Measurements from ENCODE around the gene BDP1. TPM values are rescaled to one million over a fixed set of nuclear protein-coding genes. Genes with fewer than 3 reads are reported as not detected.

BDP1 gene
- total RNA-seq, 6 donors from 2014 or later, result 22.2 to 75.4 (median 31.1) TPM

DNA sequence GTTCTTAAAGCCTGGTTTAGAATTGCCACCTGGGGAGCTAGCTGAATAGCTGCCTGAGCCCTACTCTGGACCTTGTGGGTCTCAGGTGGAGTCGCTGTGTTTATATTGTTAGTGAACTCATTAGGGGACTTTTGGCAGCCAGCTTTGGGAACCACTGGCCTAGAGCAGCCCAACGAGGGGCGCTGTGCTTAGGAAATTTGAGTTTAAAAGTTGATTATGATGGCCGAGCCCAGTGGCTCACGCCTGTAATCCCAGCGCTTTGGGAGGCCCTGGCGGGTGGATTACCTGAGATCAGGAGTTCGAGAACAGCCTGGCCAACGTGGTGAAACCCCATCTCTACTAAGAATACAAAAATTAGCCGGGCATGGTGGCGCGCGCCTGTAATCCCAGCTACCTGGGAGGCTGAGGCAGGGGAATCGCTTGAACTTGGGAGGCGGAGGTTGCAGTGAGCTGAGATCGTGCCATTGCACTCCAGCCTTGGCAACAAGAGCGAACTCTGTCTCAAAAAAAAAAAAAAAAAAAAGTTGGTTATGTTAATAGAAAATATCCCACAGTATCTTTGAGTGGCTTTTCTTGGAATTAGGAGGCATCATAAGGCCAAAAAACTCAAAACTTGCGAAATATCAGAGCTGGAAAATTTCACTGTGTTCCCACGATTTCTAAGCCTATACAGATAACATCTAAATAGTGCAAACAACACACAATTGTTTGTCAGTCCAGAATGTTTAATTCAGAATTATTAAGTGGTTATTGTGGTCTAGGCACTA is 132.5 kb downstream of the BDP1 start:
- H3K4me1 ChIP-seq, result peaks cover 16 to 38% (median 17%) of the 10 kb centered on the region in 4 donors
- H3K9me3 ChIP-seq, result no peaks in the 10 kb centered on the region
- ATAC-seq (ENCODE audit: low FRiP score in 2 of 2), result no peak
- H3K27ac ChIP-seq, result peak overlapping the region; percentile 76 to 90 (median 86)
- H3K36me3 ChIP-seq, result no peaks in the 10 kb centered on the region
- DNase-seq, result no peak
- WGBS, 2 donors, result 72 to 77% methylated on average over 19 of the region's 19 CpGs
- no peaks in the 10 kb centered on the region for H3K27me3 ChIP-seq
- peak overlapping the region; percentile 40 to 91 (median 68) for H3K4me3 ChIP-seq
- no peak for TF ChIP-seq CTCF (IDR thresholded peaks at IDR 0.05)
- no peak for TF ChIP-seq POLR2A (IDR thresholded peaks at IDR 0.05)
- TF ChIP-seq POLR2AphosphoS5 (IDR thresholded peaks at IDR 0.05), result no peak
- TF ChIP-seq EP300 (IDR thresholded peaks at IDR 0.05), result no peak

- TF ChIP-seq EP300 (IDR thresholded peaks at IDR 0.05) (no peak), CTCF (IDR thresholded peaks at IDR 0.05) (no peak), POLR2A (IDR thresholded peaks at IDR 0.05) (no peak), POLR2AphosphoS5 (IDR thresholded peaks at IDR 0.05) (no peak)
Measured at GRCh38 chr5:71588533-71588885, 133.1 kb downstream of the BDP1 start.

GRCh38 chr5:71589903-71590302 is 134.5 kb downstream of the BDP1 start:
- Histone ChIP-seq H3K4me3 (no peak overlapping the region), H3K9me3 (no peaks in the 10 kb centered on the region), H3K36me3 (peaks cover 0 to 3% (median 0%) of the 10 kb centered on the region in 4 donors), H3K27ac (no peak overlapping the region), H3K4me1 (peaks cover 16 to 38% (median 17%) of the 10 kb centered on the region in 4 donors), H3K27me3 (no peaks in the 10 kb centered on the region)
- DNase-seq, result no peak
- no peak for ATAC-seq (ENCODE audit: low FRiP score in 2 of 2)
- 50 to 61% methylated on average over 2 of the region's 2 CpGs for WGBS, 2 donors
- TF ChIP-seq CTCF (IDR thresholded peaks at IDR 0.05) (no peak), POLR2A (IDR thresholded peaks at IDR 0.05) (no peak), EP300 (IDR thresholded peaks at IDR 0.05) (no peak), POLR2AphosphoS5 (IDR thresholded peaks at IDR 0.05) (no peak)

More at GRCh38 chr5:71588533-71588885, 133.1 kb downstream of the BDP1 start:
- no peak for ATAC-seq (ENCODE audit: low FRiP score in 2 of 2)
- Histone ChIP-seq H3K9me3 (no peaks in the 10 kb centered on the region), H3K4me3 (peak overlapping the region in 2 of 4 donors; percentile 65 to 91), H3K36me3 (no peaks in the 10 kb centered on the region), H3K4me1 (peaks cover 16 to 38% (median 17%) of the 10 kb centered on the region in 4 donors), H3K27ac (no peak overlapping the region), H3K27me3 (no peaks in the 10 kb centered on the region)
- whole genome bisulfite sequencing, 2 donors, result 90 to 93% methylated on average over 2 of the region's 2 CpGs
- DNase-seq, result no peak

- TF ChIP-seq EP300 (IDR thresholded peaks at IDR 0.05), result no peak
- TF ChIP-seq POLR2A (IDR thresholded peaks at IDR 0.05), result no peak
- no peak for TF ChIP-seq CTCF (IDR thresholded peaks at IDR 0.05)
- TF ChIP-seq POLR2AphosphoS5 (IDR thresholded peaks at IDR 0.05), result no peak
- H3K36me3 ChIP-seq, result peaks cover 0 to 3% (median 0%) of the 10 kb centered on the region in 4 donors
- H3K4me3 ChIP-seq, result no peak overlapping the region
- H3K4me1 ChIP-seq, result peaks cover 16 to 35% (median 17%) of the 10 kb centered on the region in 4 donors
- H3K9me3 ChIP-seq, result no peaks in the 10 kb centered on the region
- H3K27ac ChIP-seq, result no peak overlapping the region
- no peaks in the 10 kb centered on the region for H3K27me3 ChIP-seq
- DNase-seq (no peak), ATAC-seq (ENCODE audit: low FRiP score in 2 of 2) (no peak)
Measured at GRCh38 chr5:71591100-71591499, 135.6 kb downstream of the BDP1 start.

GRCh38 chr5:71596169-71596568 is 140.7 kb downstream of the BDP1 start:
- Histone ChIP-seq H3K36me3 (peaks cover 0 to 48% (median 30%) of the 10 kb centered on the region in 4 donors), H3K27ac (no peak overlapping the region), H3K4me1 (peaks cover 0 to 5% (median 0%) of the 10 kb centered on the region in 4 donors), H3K27me3 (no peaks in the 10 kb centered on the region), H3K9me3 (no peaks in the 10 kb centered on the region), H3K4me3 (no peak overlapping the region)
- DNase-seq (no peak), ATAC-seq (ENCODE audit: low FRiP score in 2 of 2) (no peak)
- 86 to 92% methylated on average over 4 of the region's 4 CpGs for WGBS, 2 donors
- TF ChIP-seq EP300 (IDR thresholded peaks at IDR 0.05) (no peak), POLR2A (IDR thresholded peaks at IDR 0.05) (no peak), CTCF (IDR thresholded peaks at IDR 0.05) (no peak), POLR2AphosphoS5 (IDR thresholded peaks at IDR 0.05) (no peak)

All from upper lobe of left lung (tissue), 6 donors.